Measurements from ENCODE around the gene TSPAN5. TPM values are rescaled to one million over a fixed set of nuclear protein-coding genes. Genes with fewer than 3 reads are reported as not detected.

The TSPAN5 gene
- total and polyA plus RNA-seq, 3 experiments from 2014 or later = 15.9 to 29.7 (median 16.7) TPM

GRCh38 chr4:98661371-98662054, 3.1 kb upstream of the TSPAN5 start:
- Histone ChIP-seq H3K9me3 (ENCODE audit: low read length) (no peaks in the 10 kb centered on the region), H3K27me3 (ENCODE audit: insufficient read depth, low read length, poor library complexity, severe bottlenecking) (no peaks in the 10 kb centered on the region), H3K4me1 (ENCODE audit: insufficient read depth, low read length) (peaks cover 55% of the 10 kb centered on the region), H3K27ac (ENCODE audit: low read depth, low read length) (no peak overlapping the region), H3K4me3 (ENCODE audit: low read length) (no peak overlapping the region), H3K36me3 (ENCODE audit: insufficient read depth, low read length) (no peaks in the 10 kb centered on the region)
- POLR2A ChIA-PET = interaction anchor here (0.6 kb wide), 2 partner anchors 425 to 427 kb away, joined by 4 to 8 read pairs; partner anchors contain the start of gene ADH5
- Mint-ChIP-seq H3K4me1 (peaks cover 61 to 77% (median 68%) of the 10 kb centered on the region in 3 donors), H3K4me3 (peak overlapping the region in 2 of 7 donors; percentile 60 to 66), H3K9me3 (no peaks in the 10 kb centered on the region), H3K27ac (peak overlapping the region; percentile 15 to 100 (median 93)), H3K36me3 (peaks cover 0 to 8% (median 0%) of the 10 kb centered on the region in 3 donors), H3K27me3 (peaks cover 0 to 3% of the 10 kb centered on the region in 2 donors)
- CTCF ChIA-PET = interaction anchor here (1.2 kb wide), 1 partner anchor 194 kb away, joined by 4 read pairs; no protein-coding TSS in a partner anchor
- DNase-seq = no peak

- Histone ChIP-seq H3K27ac (ENCODE audit: low read depth, low read length) (no peak overlapping the region), H3K4me1 (ENCODE audit: insufficient read depth, low read length) (peaks cover 67% of the 10 kb centered on the region), H3K36me3 (ENCODE audit: insufficient read depth, low read length) (no peaks in the 10 kb centered on the region), H3K9me3 (ENCODE audit: low read length) (no peaks in the 10 kb centered on the region), H3K27me3 (ENCODE audit: insufficient read depth, low read length, poor library complexity, severe bottlenecking) (no peaks in the 10 kb centered on the region), H3K4me3 (ENCODE audit: low read length) (no peak overlapping the region)
- DNase-seq = no peak
- H3K27ac Mint-ChIP-seq = peak overlapping the region; percentile 63 to 95 (median 89)
- H3K4me3 Mint-ChIP-seq = peak overlapping the region; percentile 71 to 90 (median 82)
- H3K9me3 Mint-ChIP-seq = no peaks in the 10 kb centered on the region
- H3K36me3 Mint-ChIP-seq = peaks cover 0 to 8% (median 0%) of the 10 kb centered on the region in 3 donors
- POLR2A ChIA-PET = no interaction called here
- CTCF ChIA-PET = no interaction called here
- peaks cover 75 to 90% (median 84%) of the 10 kb centered on the region in 3 donors for H3K4me1 Mint-ChIP-seq
- peaks cover 0 to 3% of the 10 kb centered on the region in 2 donors for H3K27me3 Mint-ChIP-seq
These were observed 1.5 kb upstream of the TSPAN5 start for GRCh38 chr4:98659741-98660462.

GRCh38 chr4:98659106-98659592, 738 bp upstream of the TSPAN5 start:
- ChIA-PET CTCF (interaction anchor here (1.0 kb wide), 1 partner anchor 397 kb away, joined by 3 read pairs; no protein-coding TSS in a partner anchor), POLR2A (interaction anchor here (0.6 to 1.4 kb wide), 3 partner anchors 11 to 1288 kb away, joined by 3 to 5 read pairs (median 4); partner anchors contain the start of gene DNAJB14)
- Histone ChIP-seq H3K27ac (ENCODE audit: low read depth, low read length) (no peak overlapping the region), H3K36me3 (ENCODE audit: insufficient read depth, low read length) (no peaks in the 10 kb centered on the region), H3K4me3 (ENCODE audit: low read length) (peak overlapping the region; percentile 65), H3K27me3 (ENCODE audit: insufficient read depth, low read length, poor library complexity, severe bottlenecking) (no peaks in the 10 kb centered on the region), H3K4me1 (ENCODE audit: insufficient read depth, low read length) (peaks cover 60% of the 10 kb centered on the region), H3K9me3 (ENCODE audit: low read length) (no peaks in the 10 kb centered on the region)
- Mint-ChIP-seq H3K9me3 (no peaks in the 10 kb centered on the region), H3K4me3 (peak overlapping the region; percentile 71 to 90 (median 82)), H3K27ac (peak overlapping the region; percentile 38 to 95 (median 89)), H3K27me3 (peaks cover 0 to 3% of the 10 kb centered on the region in 2 donors), H3K4me1 (peaks cover 72 to 87% (median 85%) of the 10 kb centered on the region in 3 donors), H3K36me3 (peaks cover 0 to 8% (median 0%) of the 10 kb centered on the region in 3 donors)
- DNase-seq = no peak

- Mint-ChIP-seq H3K36me3 (peaks cover 0 to 8% (median 0%) of the 10 kb centered on the region in 3 donors), H3K27me3 (no peaks in the 10 kb centered on the region)
- peak overlapping the region; percentile 96 for H3K4me3 ChIP-seq (ENCODE audit: low read length)
These were observed 702 bp downstream of the TSPAN5 start for GRCh38 chr4:98657531-98658286.

GRCh38 chr4:98656886-98657285, 1.5 kb downstream of the TSPAN5 start:
- no peaks in the 10 kb centered on the region for H3K36me3 ChIP-seq (ENCODE audit: insufficient read depth, low read length)
- no peaks in the 10 kb centered on the region for H3K9me3 ChIP-seq (ENCODE audit: low read length)
- H3K4me3 Mint-ChIP-seq = peak overlapping the region; percentile 85 to 97 (median 92)
- H3K27me3 Mint-ChIP-seq = no peaks in the 10 kb centered on the region
- peaks cover 0 to 8% (median 0%) of the 10 kb centered on the region in 3 donors for H3K36me3 Mint-ChIP-seq
- peaks cover 43% of the 10 kb centered on the region for H3K4me1 ChIP-seq (ENCODE audit: insufficient read depth, low read length)
- H3K27me3 ChIP-seq (ENCODE audit: insufficient read depth, low read length, poor library complexity, severe bottlenecking) = no peaks in the 10 kb centered on the region
- H3K9me3 Mint-ChIP-seq = no peaks in the 10 kb centered on the region
- peak overlapping the region; percentile 96 for H3K4me3 ChIP-seq (ENCODE audit: low read length)
- no peak overlapping the region for H3K27ac ChIP-seq (ENCODE audit: low read depth, low read length)
- POLR2A ChIA-PET = no interaction called here
- H3K27ac Mint-ChIP-seq = peak overlapping the region in 5 of 8 donors; percentile 29 to 88 (median 79)
- H3K4me1 Mint-ChIP-seq = peaks cover 56 to 82% (median 77%) of the 10 kb centered on the region in 3 donors
- CTCF ChIA-PET = no interaction called here
- DNase-seq = no peak

More at GRCh38 chr4:98657531-98658286, 702 bp downstream of the TSPAN5 start:
- peak in 4 of 5 donors; percentile 15 to 58 (median 36) for DNase-seq
- no peaks in the 10 kb centered on the region for H3K9me3 Mint-ChIP-seq
- Histone ChIP-seq H3K27ac (ENCODE audit: low read depth, low read length) (peak overlapping the region; percentile 19), H3K36me3 (ENCODE audit: insufficient read depth, low read length) (no peaks in the 10 kb centered on the region), H3K27me3 (ENCODE audit: insufficient read depth, low read length, poor library complexity, severe bottlenecking) (no peaks in the 10 kb centered on the region), H3K4me1 (ENCODE audit: insufficient read depth, low read length) (peaks cover 51% of the 10 kb centered on the region), H3K9me3 (ENCODE audit: low read length) (no peaks in the 10 kb centered on the region)
- H3K4me1 Mint-ChIP-seq = peaks cover 64 to 87% (median 85%) of the 10 kb centered on the region in 3 donors
- POLR2A ChIA-PET = interaction anchor here (0.6 to 1.5 kb wide), 8 partner anchors 9 to 1289 kb away, joined by 3 to 11 read pairs (median 4); partner anchors contain the start of genes DNAJB14, EIF4E and METAP1
- CTCF ChIA-PET = interaction anchor here (0.6 to 1.0 kb wide), 4 partner anchors 16 to 399 kb away, joined by 3 to 4 read pairs (median 4); no protein-coding TSS in a partner anchor
- H3K4me3 Mint-ChIP-seq = peak overlapping the region; percentile 85 to 97 (median 92)
- H3K27ac Mint-ChIP-seq = peak overlapping the region; percentile 29 to 94 (median 76)

- Histone ChIP-seq H3K9me3 (ENCODE audit: low read length) (no peaks in the 10 kb centered on the region), H3K27me3 (ENCODE audit: insufficient read depth, low read length, poor library complexity, severe bottlenecking) (no peaks in the 10 kb centered on the region), H3K36me3 (ENCODE audit: insufficient read depth, low read length) (no peaks in the 10 kb centered on the region), H3K4me1 (ENCODE audit: insufficient read depth, low read length) (peaks cover 39% of the 10 kb centered on the region), H3K4me3 (ENCODE audit: low read length) (no peak overlapping the region), H3K27ac (ENCODE audit: low read depth, low read length) (no peak overlapping the region)
- no peak for DNase-seq
- Mint-ChIP-seq H3K27ac (peak overlapping the region in 4 of 8 donors; percentile 3 to 79 (median 40)), H3K4me1 (peaks cover 53 to 79% (median 74%) of the 10 kb centered on the region in 3 donors), H3K27me3 (no peaks in the 10 kb centered on the region), H3K36me3 (peaks cover 0 to 8% (median 0%) of the 10 kb centered on the region in 3 donors), H3K4me3 (peak overlapping the region; percentile 85 to 97 (median 92)), H3K9me3 (no peaks in the 10 kb centered on the region)
- CTCF ChIA-PET = no interaction called here
- POLR2A ChIA-PET = no interaction called here
These were observed 2.0 kb downstream of the TSPAN5 start for GRCh38 chr4:98656443-98656842.

Data from CD8-positive, alpha-beta memory T cell (primary cell).